CD14-positive monocyte (primary cell): ENCODE measurements around the gene DEPDC1B. TPM values are rescaled to one million over a fixed set of nuclear protein-coding genes. Genes with fewer than 3 reads are reported as not detected.
"Not testable (repeated sequence)": the region's sequence is repeated elsewhere in the genome, so short reads cannot be mapped to it uniquely, and the experiment has no call there.

Experiments used
- DNase-seq, 3 donors: peaks; one replicate each; pipeline ENCODE4 v3.0.0-alpha.2; 2011 to 2022
- H2AFZ ChIP-seq: 2 replicates; pipeline ENCODE4 v1.6.0; 2012; ENCODE audit warnings: mild to moderate bottlenecking, low read depth, low read length, inconsistent platforms; ENCODE audit not compliant: insufficient read depth, poor library complexity, severe bottlenecking
- H3K27ac ChIP-seq, 2 donors: 1 replicate in 1 of 2; 2 replicates in 1 of 2; pipeline ENCODE4 v1.5.1; 2012 to 2013; ENCODE audit warnings: low read length in 2 of 2, control low read depth in 1 of 2, inconsistent platforms in 1 of 2, low read depth in 1 of 2, mild to moderate bottlenecking in 1 of 2
- H3K27me3 ChIP-seq, 2 donors: one replicate each; pipeline versions ENCODE4 v1.6.0 to v1.6.1; 2011 to 2013; ENCODE audit warnings: low read length in 2 of 2; ENCODE audit not compliant: control insufficient read depth in 2 of 2, insufficient read depth in 2 of 2
- H3K36me3 ChIP-seq, 2 donors: replicated peaks in 1 of 2; 1 replicate in 1 of 2; 2 replicates in 1 of 2; pipeline versions ENCODE4 v1.5.1 to v1.6.1; 2012 to 2013; ENCODE audit warnings: low read length in 2 of 2, control low read depth in 1 of 2, inconsistent platforms in 1 of 2, mild to moderate bottlenecking in 1 of 2; ENCODE audit not compliant: insufficient read depth in 2 of 2, control insufficient read depth in 1 of 2
- H3K4me1 ChIP-seq, 2 donors: 1 replicate in 1 of 2; 2 replicates in 1 of 2; pipeline versions ENCODE4 v1.5.1 to v1.6.1; 2012 to 2013; ENCODE audit warnings: low read length in 2 of 2, control low read depth in 1 of 2, inconsistent platforms in 1 of 2, mild to moderate bottlenecking in 1 of 2, moderate library complexity in 1 of 2; ENCODE audit not compliant: insufficient read depth in 2 of 2, control insufficient read depth in 1 of 2
- H3K4me2 ChIP-seq: replicated peaks from 2 replicates; pipeline ENCODE3; 2012; ENCODE audit warnings: low read length, moderate library complexity, mild to moderate bottlenecking; ENCODE audit not compliant: poor library complexity, severe bottlenecking; ENCODE audit errors: extremely low read depth
- H3K4me3 ChIP-seq, 3 experiments: fragments of 200-600 bp in 1 of 3; sonication (generic) in 1 of 3; replicated peaks in 1 of 3; 1 replicate in 2 of 3; 2 replicates in 1 of 3; pipeline ENCODE4 v1.5.1; 2011 to 2013; ENCODE audit warnings: low read length in 3 of 3, mild to moderate bottlenecking in 3 of 3, control low read depth in 2 of 3, low read depth in 2 of 3, inconsistent platforms in 1 of 3, moderate library complexity in 1 of 3
- H3K79me2 ChIP-seq: 2 replicates; pipeline ENCODE4 v1.6.0; 2012; ENCODE audit warnings: mild to moderate bottlenecking, control low read depth, inconsistent platforms, low read length, moderate library complexity; ENCODE audit not compliant: insufficient read depth
- H3K9ac ChIP-seq: 2 replicates; pipeline ENCODE4 v1.6.0; 2017; ENCODE audit warnings: low read length, mild to moderate bottlenecking; ENCODE audit not compliant: insufficient read depth, poor library complexity, severe bottlenecking
- H3K9me3 ChIP-seq, 2 donors: replicated peaks in 1 of 2; 1 replicate in 1 of 2; 2 replicates in 1 of 2; pipeline versions ENCODE4 v1.5.1 to v1.6.1; 2012 to 2013; ENCODE audit warnings: low read length in 2 of 2, control low read depth in 1 of 2; ENCODE audit not compliant: control insufficient read depth in 1 of 2, insufficient read depth in 1 of 2
- H4K20me1 ChIP-seq: 2 replicates; pipeline ENCODE4 v1.6.0; 2012; ENCODE audit warnings: mild to moderate bottlenecking, low read length, control low read depth, moderate library complexity; ENCODE audit not compliant: insufficient read depth
- H3K27ac Mint-ChIP-seq, 7 donors: one replicate each; pipeline ENCODE4 v1.8.0; 2020; ENCODE audit warnings: mild to moderate bottlenecking in 7 of 7, mixed read lengths in 7 of 7, moderate library complexity in 6 of 7, inconsistent platforms in 2 of 7
- H3K27me3 Mint-ChIP-seq, 3 donors: one replicate each; pipeline ENCODE4 v1.8.0; 2021 to 2022; ENCODE audit warnings: low read depth in 3 of 3, mild to moderate bottlenecking in 3 of 3, mixed read lengths in 3 of 3, moderate library complexity in 3 of 3, inconsistent platforms in 1 of 3
- H3K36me3 Mint-ChIP-seq, 2 donors: one replicate each; pipeline ENCODE4 v1.8.0; 2020; ENCODE audit warnings: mixed read lengths in 2 of 2, inconsistent platforms in 1 of 2, mild to moderate bottlenecking in 1 of 2
- H3K4me1 Mint-ChIP-seq: one replicate; pipeline ENCODE4 v1.8.0; 2020; ENCODE audit warnings: mild to moderate bottlenecking, mixed read lengths
- H3K4me3 Mint-ChIP-seq, 2 donors: one replicate each; pipeline ENCODE4 v1.8.0; 2020; ENCODE audit warnings: mild to moderate bottlenecking in 2 of 2, mixed read lengths in 2 of 2, moderate library complexity in 1 of 2
- H3K9me3 Mint-ChIP-seq, 7 donors: one replicate each; pipeline ENCODE4 v1.8.0; 2020 to 2022; ENCODE audit warnings: mixed read lengths in 7 of 7, mild to moderate bottlenecking in 6 of 7, moderate library complexity in 6 of 7, inconsistent platforms in 2 of 7
- WGBS: methylation state at CpG from one replicate; pipeline ENCODE4 v1.1.5; 2013; ENCODE audit warnings: missing lambda C conversion rate; ENCODE audit not compliant: insufficient coverage; 5-methylcytosine and 5-hydroxymethylcytosine counted together
- intact Hi-C, 2 donors: fragments of 100-400 bp; cut with micrococcal nuclease; formaldehyde crosslinking; loops; one replicate each; pipeline versions ENCODE4 v1.15.0 to v1.15.1; 2023
- polyA plus RNA-seq, 3 donors: library from polyadenylated mRNA; depleted of rRNA in 1 of 3; unstranded in 2 of 3; stranded (reverse) in 1 of 3; fragments of 300-500 nt in 2 of 3; fragments of >200 nt in 1 of 3; fragmentation: Illumina TruSeq in 2 of 3; gene quantifications; 1 replicate in 2 of 3; 2 replicates in 1 of 3; pipeline ENCODE4 v1.2.3, GENCODE V29; 2012 to 2021
- TF ChIP-seq, protein P1 (sequence below): fragments of 200-600 bp; IDR thresholded peaks from one replicate; pipeline ENCODE4 v1.8.0; 2022; ENCODE audit warnings: antibody characterized with exemption, mild to moderate bottlenecking

Gene DEPDC1B
- polyA plus RNA-seq, 3 donors = 0.11 to 0.56 (median 0.14) TPM

DNA sequence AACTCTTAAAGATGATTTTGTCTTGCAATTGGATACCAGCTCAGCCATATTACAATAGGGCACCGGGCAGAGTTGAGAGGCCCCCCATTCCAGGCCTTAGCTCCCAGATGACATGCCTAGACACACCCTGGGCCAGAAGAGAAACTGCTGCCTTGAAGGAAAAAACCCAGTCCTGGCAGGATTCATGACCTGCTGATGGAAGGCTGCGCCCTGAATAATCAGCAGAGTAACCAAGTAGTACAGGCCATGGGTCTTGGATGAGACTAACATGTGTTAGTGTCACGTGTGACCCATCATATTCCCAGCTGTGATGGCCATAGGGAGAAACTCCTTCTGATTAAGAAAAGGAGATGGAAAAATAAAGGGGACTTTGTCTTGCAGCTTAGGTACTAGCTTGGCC, 39.0 kb upstream of the DEPDC1B start:
- WGBS = 62% methylated on average over 3 of the region's 3 CpGs
- Histone ChIP-seq H3K27ac (no peak overlapping the region), H3K4me3 (no peak overlapping the region), H3K4me2 (no peak overlapping the region), H4K20me1 (no peaks in the 10 kb centered on the region), H3K27me3 (no peaks in the 10 kb centered on the region), H3K9ac (no peak overlapping the region), H3K36me3 (no peaks in the 10 kb centered on the region), H3K9me3 (peaks cover 9 to 13% of the 10 kb centered on the region in 2 donors), H2AFZ (no peak overlapping the region), H3K4me1 (no peaks in the 10 kb centered on the region), H3K79me2 (no peaks in the 10 kb centered on the region)
- H3K9me3 Mint-ChIP-seq = peaks cover 13 to 21% (median 18%) of the 10 kb centered on the region in 7 donors
- intact Hi-C loops = no loop called here
- H3K27ac Mint-ChIP-seq = no peak overlapping the region
- no peak overlapping the region for H3K4me3 Mint-ChIP-seq
- no peaks in the 10 kb centered on the region for H3K36me3 Mint-ChIP-seq
- no peaks in the 10 kb centered on the region for H3K4me1 Mint-ChIP-seq
- TF ChIP-seq, protein P1, sequence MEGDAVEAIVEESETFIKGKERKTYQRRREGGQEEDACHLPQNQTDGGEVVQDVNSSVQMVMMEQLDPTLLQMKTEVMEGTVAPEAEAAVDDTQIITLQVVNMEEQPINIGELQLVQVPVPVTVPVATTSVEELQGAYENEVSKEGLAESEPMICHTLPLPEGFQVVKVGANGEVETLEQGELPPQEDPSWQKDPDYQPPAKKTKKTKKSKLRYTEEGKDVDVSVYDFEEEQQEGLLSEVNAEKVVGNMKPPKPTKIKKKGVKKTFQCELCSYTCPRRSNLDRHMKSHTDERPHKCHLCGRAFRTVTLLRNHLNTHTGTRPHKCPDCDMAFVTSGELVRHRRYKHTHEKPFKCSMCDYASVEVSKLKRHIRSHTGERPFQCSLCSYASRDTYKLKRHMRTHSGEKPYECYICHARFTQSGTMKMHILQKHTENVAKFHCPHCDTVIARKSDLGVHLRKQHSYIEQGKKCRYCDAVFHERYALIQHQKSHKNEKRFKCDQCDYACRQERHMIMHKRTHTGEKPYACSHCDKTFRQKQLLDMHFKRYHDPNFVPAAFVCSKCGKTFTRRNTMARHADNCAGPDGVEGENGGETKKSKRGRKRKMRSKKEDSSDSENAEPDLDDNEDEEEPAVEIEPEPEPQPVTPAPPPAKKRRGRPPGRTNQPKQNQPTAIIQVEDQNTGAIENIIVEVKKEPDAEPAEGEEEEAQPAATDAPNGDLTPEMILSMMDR = no peak
- peaks cover 0 to 2% (median 0%) of the 10 kb centered on the region in 3 donors for H3K27me3 Mint-ChIP-seq
- no peak for DNase-seq

GRCh38 chr5:60738461-60738860, 38.5 kb upstream of the DEPDC1B start:
- no peaks in the 10 kb centered on the region for H3K36me3 Mint-ChIP-seq
- WGBS = 67% methylated on average over 3 of the region's 4 CpGs
- TF ChIP-seq, protein P1 = no peak
- no peak for DNase-seq
- H3K27ac Mint-ChIP-seq = no peak overlapping the region
- no peaks in the 10 kb centered on the region for H3K27me3 ChIP-seq
- H3K4me3 ChIP-seq = no peak overlapping the region
- H3K9ac ChIP-seq = no peak overlapping the region
- intact Hi-C loops = no loop called here
- no peaks in the 10 kb centered on the region for H3K36me3 ChIP-seq
- no peak overlapping the region for H2AFZ ChIP-seq
- H3K4me2 ChIP-seq = no peak overlapping the region
- H3K27ac ChIP-seq = no peak overlapping the region
- no peaks in the 10 kb centered on the region for H3K79me2 ChIP-seq
- H4K20me1 ChIP-seq = no peaks in the 10 kb centered on the region
- H3K4me3 Mint-ChIP-seq = no peak overlapping the region
- H3K4me1 ChIP-seq = no peaks in the 10 kb centered on the region
- peaks cover 0 to 2% (median 0%) of the 10 kb centered on the region in 3 donors for H3K27me3 Mint-ChIP-seq
- no peaks in the 10 kb centered on the region for H3K4me1 Mint-ChIP-seq
- peaks cover 9 to 13% of the 10 kb centered on the region in 2 donors for H3K9me3 ChIP-seq
- H3K9me3 Mint-ChIP-seq = peaks cover 13 to 18% (median 16%) of the 10 kb centered on the region in 7 donors

GRCh38 chr5:60730858-60731257, 30.9 kb upstream of the DEPDC1B start:
- H3K4me3 ChIP-seq, H3K9ac ChIP-seq, DNase-seq, H3K4me1 ChIP-seq, H3K36me3 Mint-ChIP-seq, H4K20me1 ChIP-seq, H3K4me1 Mint-ChIP-seq, H2AFZ ChIP-seq, H3K79me2 ChIP-seq, H3K4me3 Mint-ChIP-seq, intact Hi-C loops, H3K27me3 ChIP-seq, H3K4me2 ChIP-seq, H3K27me3 Mint-ChIP-seq, H3K36me3 ChIP-seq, H3K27ac ChIP-seq, H3K27ac Mint-ChIP-seq: not testable (repeated sequence)
- H3K9me3 ChIP-seq = peaks cover 0 to 10% of the 10 kb centered on the region in 2 donors
- H3K9me3 Mint-ChIP-seq = peaks cover 3 to 22% (median 10%) of the 10 kb centered on the region in 7 donors
